H9 (cell line): ENCODE data around the gene OR2B3. TPM values are rescaled to one million over a fixed set of nuclear protein-coding genes. Genes with fewer than 3 reads are reported as not detected.

Source experiments
- DNase-seq: peaks from one replicate; pipeline ENCODE4 v3.0.0-alpha.2; 2017
- H2AFZ ChIP-seq: one replicate; pipeline ENCODE4 v1.6.1; 2013; ENCODE audit warnings: mild to moderate bottlenecking, low read length, control low read depth, moderate library complexity
- H2AK5ac ChIP-seq: 2 replicates; pipeline ENCODE4 v1.6.1; 2013; ENCODE audit warnings: low read length, control low read depth, mixed read lengths; ENCODE audit not compliant: insufficient read length
- H2BK120ac ChIP-seq: one replicate; pipeline ENCODE4 v1.6.1; 2013; ENCODE audit warnings: low read depth, mild to moderate bottlenecking, low read length, control low read depth, inconsistent platforms; ENCODE audit not compliant: poor library complexity, severe bottlenecking
- H2BK12ac ChIP-seq: 2 replicates; pipeline ENCODE4 v1.6.1; 2013; ENCODE audit warnings: low read length, control low read depth, mixed read lengths, low read depth; ENCODE audit not compliant: insufficient read length
- H2BK15ac ChIP-seq: 2 replicates; pipeline ENCODE4 v1.6.1; 2013; ENCODE audit warnings: low read depth, low read length, control low read depth
- H2BK20ac ChIP-seq: one replicate; pipeline ENCODE4 v1.6.1; 2013; ENCODE audit warnings: low read depth, mild to moderate bottlenecking, low read length, control low read depth, inconsistent platforms; ENCODE audit not compliant: poor library complexity, severe bottlenecking
- H2BK5ac ChIP-seq: 2 replicates; pipeline ENCODE4 v1.6.1; 2013; ENCODE audit warnings: low read length, control low read depth, mixed read lengths; ENCODE audit not compliant: insufficient read length
- H3K14ac ChIP-seq: 2 replicates; pipeline ENCODE4 v1.6.1; 2013; ENCODE audit warnings: low read length, control low read depth; ENCODE audit not compliant: insufficient read depth
- H3K18ac ChIP-seq: 2 replicates; pipeline ENCODE4 v1.6.1; 2013; ENCODE audit warnings: low read depth, mild to moderate bottlenecking, mixed read lengths, low read length, control low read depth; ENCODE audit not compliant: insufficient read length
- H3K23ac ChIP-seq: 2 replicates; pipeline ENCODE4 v1.6.1; 2013; ENCODE audit warnings: low read length, control low read depth, mixed read lengths, low read depth; ENCODE audit not compliant: insufficient read length
- H3K23me2 ChIP-seq: 2 replicates; pipeline ENCODE4 v1.6.1; 2013; ENCODE audit warnings: low read depth, mild to moderate bottlenecking, mixed read lengths, low read length, control low read depth; ENCODE audit not compliant: insufficient read length, poor library complexity, severe bottlenecking
- H3K27ac ChIP-seq: 2 replicates; pipeline ENCODE4 v1.5.1; 2013; ENCODE audit warnings: low read length, control low read depth, mixed read lengths, low read depth; ENCODE audit not compliant: insufficient read length
- H3K27me3 ChIP-seq: 2 replicates; pipeline ENCODE4 v1.6.1; 2013; ENCODE audit warnings: low read length, control low read depth, inconsistent platforms; ENCODE audit not compliant: insufficient read depth
- H3K4ac ChIP-seq: 2 replicates; pipeline ENCODE4 v1.6.1; 2013; ENCODE audit warnings: low read depth, mild to moderate bottlenecking, control low read depth, inconsistent platforms, low read length, moderate library complexity
- H3K4me1 ChIP-seq: 2 replicates; pipeline ENCODE4 v1.6.1; 2013; ENCODE audit warnings: low read length, control low read depth, inconsistent platforms; ENCODE audit not compliant: insufficient read depth
- H3K4me2 ChIP-seq: 2 replicates; pipeline ENCODE4 v1.6.1; 2013; ENCODE audit warnings: low read length, control low read depth, mixed read lengths; ENCODE audit not compliant: insufficient read length, insufficient read depth
- H3K56ac ChIP-seq: 2 replicates; pipeline ENCODE4 v1.6.1; 2013; ENCODE audit warnings: low read depth, mild to moderate bottlenecking, mixed read lengths, low read length, control low read depth; ENCODE audit not compliant: insufficient read length
- H3K79me1 ChIP-seq: 2 replicates; pipeline ENCODE4 v1.6.1; 2013; ENCODE audit warnings: low read depth, mild to moderate bottlenecking, moderate library complexity, low read length, control low read depth, inconsistent platforms; ENCODE audit not compliant: insufficient read depth, poor library complexity, severe bottlenecking
- H3K79me2 ChIP-seq: 2 replicates; pipeline ENCODE4 v1.6.1; 2013; ENCODE audit warnings: low read length, control low read depth, inconsistent platforms; ENCODE audit not compliant: insufficient read depth
- H3K9ac ChIP-seq: 2 replicates; pipeline ENCODE4 v1.6.1; 2013; ENCODE audit warnings: low read length, control low read depth, mixed read lengths; ENCODE audit not compliant: insufficient read length; ENCODE audit errors: extremely low read depth
- H3K9me3 ChIP-seq: one replicate; pipeline ENCODE4 v1.6.1; 2013; ENCODE audit warnings: low read depth, low read length, inconsistent platforms; ENCODE audit not compliant: control insufficient read depth
- H3T11ph ChIP-seq: one replicate; pipeline ENCODE4 v1.6.1; 2013; ENCODE audit warnings: mild to moderate bottlenecking, low read length, control low read depth, inconsistent platforms
- H4K20me1 ChIP-seq: one replicate; pipeline ENCODE4 v1.6.1; 2013; ENCODE audit not compliant: control insufficient read depth, insufficient read length, insufficient read depth
- H4K5ac ChIP-seq: 2 replicates; pipeline ENCODE4 v1.6.1; 2013; ENCODE audit warnings: low read depth, mild to moderate bottlenecking, mixed read lengths, low read length, control low read depth; ENCODE audit not compliant: insufficient read length
- H4K8ac ChIP-seq: replicated peaks from 2 replicates; pipeline ENCODE4 v1.6.1; 2013; ENCODE audit warnings: low read length, control low read depth, mixed read lengths, low read depth; ENCODE audit not compliant: insufficient read length
- H4K91ac ChIP-seq: 2 replicates; pipeline ENCODE4 v1.6.1; 2013; ENCODE audit warnings: low read depth, mild to moderate bottlenecking, moderate library complexity, mixed read lengths, low read length, control low read depth; ENCODE audit not compliant: insufficient read length
- H3K27ac Mint-ChIP-seq, 3 experiments: 2 replicates in 2 of 3; 3 replicates in 1 of 3; pipeline ENCODE4 v1.8.0; 2020 to 2021; ENCODE audit warnings: mixed read lengths in 3 of 3, mild to moderate bottlenecking in 1 of 3, moderate library complexity in 1 of 3
- H3K27me3 Mint-ChIP-seq: 2 replicates; pipeline ENCODE4 v1.8.0; 2021; ENCODE audit warnings: low read depth, mild to moderate bottlenecking, moderate library complexity, mixed read lengths
- H3K36me3 Mint-ChIP-seq, 3 experiments: 2 replicates in 2 of 3; 3 replicates in 1 of 3; pipeline ENCODE4 v1.8.0; 2020 to 2021; ENCODE audit warnings: low read depth in 3 of 3, mixed read lengths in 3 of 3; ENCODE audit not compliant: insufficient read depth in 1 of 3
- H3K4me1 Mint-ChIP-seq, 2 experiments: 2 replicates each; pipeline ENCODE4 v1.8.0; 2020; ENCODE audit warnings: mixed read lengths in 2 of 2
- H3K4me3 Mint-ChIP-seq, 2 experiments: 2 replicates in 1 of 2; 3 replicates in 1 of 2; pipeline ENCODE4 v1.8.0; 2020 to 2021; ENCODE audit warnings: mild to moderate bottlenecking in 2 of 2, mixed read lengths in 2 of 2, moderate library complexity in 1 of 2
- H3K9me3 Mint-ChIP-seq, 2 experiments: 2 replicates in 1 of 2; 3 replicates in 1 of 2; pipeline ENCODE4 v1.8.0; 2020; ENCODE audit warnings: mild to moderate bottlenecking in 2 of 2, mixed read lengths in 2 of 2, moderate library complexity in 1 of 2
- WGBS: extraction: QIAGEN DNeasy Blood & Tissue Kit; methylation state at CpG from one replicate; pipeline ENCODE4 v1.1.7; 2013; ENCODE audit warnings: missing lambda C conversion rate, low lambda C conversion rate, mixed read lengths; ENCODE audit not compliant: insufficient read length; ENCODE audit errors: extremely low coverage; 5-methylcytosine and 5-hydroxymethylcytosine counted together
- total RNA-seq: library from RNA; stranded (reverse); gene quantifications from 2 replicates; pipeline ENCODE4 v1.2.1, GENCODE V29; 2021
- TF ChIP-seq, protein P1 (sequence below): fragments of 200-600 bp; sonication (generic); conservative IDR thresholded peaks from 3 replicates; pipeline ENCODE4 v1.8.0; 2021; ENCODE audit warnings: antibody characterized with exemption, mild to moderate bottlenecking

The OR2B3 gene
- total RNA-seq, 1 experiment from 2014 or later, result not detected

DNA sequence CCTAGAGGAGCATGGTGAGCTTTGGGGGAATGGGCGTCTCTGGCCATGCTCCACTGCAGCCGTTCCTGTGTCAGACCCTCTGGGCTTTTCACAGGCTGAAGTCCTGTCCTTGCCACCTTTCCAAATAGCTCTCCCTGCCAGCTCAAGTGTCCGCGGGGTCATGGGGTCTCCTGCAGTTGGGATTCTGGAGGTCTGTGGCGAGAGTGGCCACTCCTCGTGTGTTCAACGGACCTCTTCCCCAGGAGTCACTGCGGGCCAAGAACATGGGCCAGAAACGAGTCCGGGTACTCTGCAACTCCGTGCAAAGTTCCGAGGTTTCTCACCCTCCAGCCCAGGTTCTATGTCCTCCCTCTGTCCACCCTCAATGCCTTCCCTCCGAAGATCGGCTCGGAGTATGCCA, 4.7 kb downstream of the OR2B3 start:
- no peak overlapping the region for H4K8ac ChIP-seq
- no peak overlapping the region for H2BK20ac ChIP-seq
- no peaks in the 10 kb centered on the region for H3K4me1 ChIP-seq
- H3K4me2 ChIP-seq, result no peak overlapping the region
- H3K14ac ChIP-seq, result no peak overlapping the region; the same call in 1 of the 2 replicates
- H3K27ac ChIP-seq, result no peak overlapping the region
- H4K5ac ChIP-seq, result no peak overlapping the region
- TF ChIP-seq, protein P1, sequence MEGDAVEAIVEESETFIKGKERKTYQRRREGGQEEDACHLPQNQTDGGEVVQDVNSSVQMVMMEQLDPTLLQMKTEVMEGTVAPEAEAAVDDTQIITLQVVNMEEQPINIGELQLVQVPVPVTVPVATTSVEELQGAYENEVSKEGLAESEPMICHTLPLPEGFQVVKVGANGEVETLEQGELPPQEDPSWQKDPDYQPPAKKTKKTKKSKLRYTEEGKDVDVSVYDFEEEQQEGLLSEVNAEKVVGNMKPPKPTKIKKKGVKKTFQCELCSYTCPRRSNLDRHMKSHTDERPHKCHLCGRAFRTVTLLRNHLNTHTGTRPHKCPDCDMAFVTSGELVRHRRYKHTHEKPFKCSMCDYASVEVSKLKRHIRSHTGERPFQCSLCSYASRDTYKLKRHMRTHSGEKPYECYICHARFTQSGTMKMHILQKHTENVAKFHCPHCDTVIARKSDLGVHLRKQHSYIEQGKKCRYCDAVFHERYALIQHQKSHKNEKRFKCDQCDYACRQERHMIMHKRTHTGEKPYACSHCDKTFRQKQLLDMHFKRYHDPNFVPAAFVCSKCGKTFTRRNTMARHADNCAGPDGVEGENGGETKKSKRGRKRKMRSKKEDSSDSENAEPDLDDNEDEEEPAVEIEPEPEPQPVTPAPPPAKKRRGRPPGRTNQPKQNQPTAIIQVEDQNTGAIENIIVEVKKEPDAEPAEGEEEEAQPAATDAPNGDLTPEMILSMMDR, result no peak
- H3K4me1 Mint-ChIP-seq, result no peaks in the 10 kb centered on the region
- H2BK5ac ChIP-seq, result no peak overlapping the region
- no peak overlapping the region; a peak in 1 of 7 replicates for H3K27ac Mint-ChIP-seq
- H4K20me1 ChIP-seq, result no peaks in the 10 kb centered on the region
- H3K79me2 ChIP-seq, result no peaks in the 10 kb centered on the region
- no peak overlapping the region for H3K23ac ChIP-seq
- H2BK12ac ChIP-seq, result no peak overlapping the region
- no peak overlapping the region for H3K4me3 Mint-ChIP-seq
- no peaks in the 10 kb centered on the region for H3K23me2 ChIP-seq
- no peak overlapping the region for H2AK5ac ChIP-seq
- 0 out of 2 replicates have a peak overlapping the region, but pooled peaks have one; percentile 6 for H2BK15ac ChIP-seq
- no peak overlapping the region for H2AFZ ChIP-seq
- no peaks in the 10 kb centered on the region; a peak in 1 of 5 replicates for H3K9me3 Mint-ChIP-seq
- H3K79me1 ChIP-seq, result no peaks in the 10 kb centered on the region
- H2BK120ac ChIP-seq, result no peak overlapping the region
- H3K4ac ChIP-seq, result no peak overlapping the region
- H3K27me3 ChIP-seq, result no peaks in the 10 kb centered on the region
- H3K18ac ChIP-seq, result no peak overlapping the region
- no peaks in the 10 kb centered on the region for H3K9me3 ChIP-seq
- H4K91ac ChIP-seq, result no peak overlapping the region
- no peaks in the 10 kb centered on the region; the same call in 1 of the 2 replicates for H3K27me3 Mint-ChIP-seq
- no peak overlapping the region for H3K9ac ChIP-seq
- no peak overlapping the region for H3K56ac ChIP-seq
- DNase-seq, result no peak
- H3K36me3 Mint-ChIP-seq, result no peaks in the 10 kb centered on the region
- no peak overlapping the region for H3T11ph ChIP-seq
- whole genome bisulfite sequencing, result no CpG with 5 or more reads among the region's 15 CpGs
